GM18873 (cell line): Measurements from ENCODE around the gene SP5.
"Not testable (repeated sequence)": the region's sequence is repeated elsewhere in the genome, so short reads cannot be mapped to it uniquely, and the experiment has no call there.

Source experiments
- ATAC-seq: cut with Tn5 transposase; IDR thresholded peaks from one replicate; pipeline ENCODE4 v1.9.1; 2021; ENCODE audit warnings: mild to moderate bottlenecking, moderate library complexity, moderate number of reproducible peaks; ENCODE audit not compliant: unreplicated experiment, low FRiP score

Gene SP5

DNA sequence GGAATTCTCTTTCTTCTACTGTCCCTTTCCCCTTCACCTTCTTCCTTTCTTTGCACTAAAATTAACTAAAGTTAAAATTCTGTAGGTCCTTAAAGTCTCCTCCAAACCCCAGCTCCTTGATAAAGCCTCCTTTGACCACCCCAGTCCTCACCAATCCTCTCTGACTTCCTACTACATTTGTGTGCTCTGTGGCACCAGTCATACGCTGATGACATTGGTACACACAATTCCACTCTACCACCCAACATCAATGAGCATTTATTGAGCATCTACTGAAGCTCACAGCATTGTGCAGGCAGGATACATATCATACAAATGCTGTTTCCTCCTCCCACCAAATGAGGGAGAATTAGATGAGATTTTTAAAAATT lies 4.5 kb upstream of the SP5 start:
- ATAC-seq: no peak

DNA sequence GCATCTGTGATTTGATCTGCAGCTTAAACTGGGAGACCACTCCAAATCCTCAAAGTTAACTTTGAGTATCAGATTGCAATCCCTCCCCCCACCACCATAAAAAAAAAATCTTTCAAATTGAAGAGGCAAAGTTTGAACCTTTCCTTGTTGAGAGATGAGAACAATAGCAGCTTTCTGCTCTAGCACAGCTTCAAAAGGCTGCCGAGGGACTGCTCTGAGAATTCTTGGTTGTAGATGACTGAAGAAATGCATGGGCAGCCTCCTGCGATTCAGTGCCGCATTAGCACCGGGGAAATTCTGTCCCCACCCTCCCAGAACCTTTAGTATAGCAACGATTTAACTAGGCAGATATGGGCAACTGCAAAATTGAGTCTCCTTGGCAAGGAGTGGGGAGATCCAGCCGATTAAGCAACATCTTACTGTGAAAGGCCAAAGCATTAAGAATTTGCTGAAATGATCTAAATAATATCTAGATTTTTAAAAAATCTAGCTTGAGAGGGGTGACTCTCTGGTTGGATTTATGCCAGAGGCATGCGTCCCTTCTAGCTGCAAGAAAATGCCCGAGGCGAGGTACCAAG lies 3.9 kb upstream of the SP5 start:
- ATAC-seq: no peak

DNA sequence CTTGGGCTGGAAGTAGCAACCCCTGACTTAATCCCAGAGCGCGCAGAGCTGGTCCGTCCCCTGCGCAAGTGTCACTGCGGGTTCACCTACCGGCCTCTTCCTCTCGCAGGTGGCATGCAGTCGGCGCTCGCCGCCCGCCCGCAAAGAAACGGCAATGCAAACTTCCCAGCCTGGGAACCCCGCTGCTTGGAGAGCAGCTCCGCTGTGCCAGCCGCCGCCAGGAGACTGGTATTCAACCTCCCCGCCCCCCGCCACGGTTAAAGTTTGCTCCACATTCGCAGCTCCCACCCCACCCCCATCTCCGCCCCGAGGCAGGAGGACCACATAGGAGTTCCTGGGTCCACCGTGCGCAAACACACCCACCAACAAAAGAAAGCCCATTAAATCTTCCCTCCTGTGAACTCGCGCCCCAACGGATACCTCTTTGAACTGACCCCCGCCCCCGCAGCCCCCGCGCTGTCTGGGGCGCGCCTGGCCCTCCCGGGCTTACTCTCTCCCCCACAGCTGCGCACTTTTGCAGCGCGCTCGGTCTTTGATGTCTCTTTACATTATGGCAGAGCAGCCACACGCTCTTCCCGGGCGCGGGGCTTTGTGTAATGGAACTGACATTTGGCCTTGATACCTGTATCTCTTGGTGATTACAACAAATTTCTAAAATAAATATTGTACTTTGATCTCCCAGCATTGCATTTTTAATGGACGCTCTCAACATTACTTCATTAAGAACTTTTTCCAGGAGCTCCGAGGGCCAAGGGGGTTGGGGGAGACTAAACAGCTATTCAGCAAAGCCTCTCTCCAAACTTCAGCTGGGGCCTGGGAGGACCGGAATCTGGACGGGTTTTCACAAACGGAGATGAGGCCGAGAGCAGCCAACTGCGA lies 3.1 kb upstream of the SP5 start:
- no peak for ATAC-seq

DNA sequence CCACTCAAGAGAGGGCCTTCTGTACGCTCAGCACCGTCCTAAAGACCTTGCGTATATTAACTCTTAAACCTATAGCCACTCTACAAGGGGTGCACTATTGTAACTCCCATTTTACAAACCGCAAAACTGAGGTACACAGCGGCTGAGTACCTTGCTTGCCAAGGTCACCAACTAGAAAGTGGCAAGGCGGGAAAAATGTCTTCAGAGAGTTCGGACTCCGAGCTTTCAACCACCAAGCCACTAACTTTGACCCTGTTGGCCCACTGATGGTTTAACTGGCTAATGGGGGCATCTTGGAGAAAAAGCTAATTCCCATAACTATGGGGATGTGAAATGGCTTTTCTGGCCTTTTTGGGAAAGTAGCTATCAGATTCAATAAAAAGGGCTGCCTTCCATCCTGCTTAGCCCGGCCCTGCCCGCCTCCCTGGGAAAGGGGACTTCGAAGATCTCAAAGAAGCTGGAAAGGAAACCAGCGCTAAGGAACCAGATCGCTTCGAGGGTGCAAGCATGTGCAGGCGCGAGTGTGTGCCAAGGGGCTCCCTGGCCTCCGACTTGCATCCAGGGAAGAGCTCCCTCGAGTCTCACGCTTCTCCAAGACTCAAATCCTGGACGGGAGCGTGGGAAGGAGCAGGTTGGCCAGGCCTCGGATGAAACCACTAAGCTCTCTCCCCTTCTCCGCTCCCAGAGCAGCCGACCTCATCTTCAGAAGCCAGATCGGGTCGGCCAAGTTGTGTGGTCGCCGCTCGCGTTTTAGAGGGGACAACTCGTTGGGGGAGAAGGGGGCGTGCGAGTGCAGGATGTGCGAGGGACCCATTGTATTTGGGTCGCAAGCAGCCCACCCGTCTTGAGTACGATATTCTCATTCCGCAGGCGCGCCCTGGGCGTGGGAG lies 2.2 kb upstream of the SP5 start:
- no peak for ATAC-seq

DNA sequence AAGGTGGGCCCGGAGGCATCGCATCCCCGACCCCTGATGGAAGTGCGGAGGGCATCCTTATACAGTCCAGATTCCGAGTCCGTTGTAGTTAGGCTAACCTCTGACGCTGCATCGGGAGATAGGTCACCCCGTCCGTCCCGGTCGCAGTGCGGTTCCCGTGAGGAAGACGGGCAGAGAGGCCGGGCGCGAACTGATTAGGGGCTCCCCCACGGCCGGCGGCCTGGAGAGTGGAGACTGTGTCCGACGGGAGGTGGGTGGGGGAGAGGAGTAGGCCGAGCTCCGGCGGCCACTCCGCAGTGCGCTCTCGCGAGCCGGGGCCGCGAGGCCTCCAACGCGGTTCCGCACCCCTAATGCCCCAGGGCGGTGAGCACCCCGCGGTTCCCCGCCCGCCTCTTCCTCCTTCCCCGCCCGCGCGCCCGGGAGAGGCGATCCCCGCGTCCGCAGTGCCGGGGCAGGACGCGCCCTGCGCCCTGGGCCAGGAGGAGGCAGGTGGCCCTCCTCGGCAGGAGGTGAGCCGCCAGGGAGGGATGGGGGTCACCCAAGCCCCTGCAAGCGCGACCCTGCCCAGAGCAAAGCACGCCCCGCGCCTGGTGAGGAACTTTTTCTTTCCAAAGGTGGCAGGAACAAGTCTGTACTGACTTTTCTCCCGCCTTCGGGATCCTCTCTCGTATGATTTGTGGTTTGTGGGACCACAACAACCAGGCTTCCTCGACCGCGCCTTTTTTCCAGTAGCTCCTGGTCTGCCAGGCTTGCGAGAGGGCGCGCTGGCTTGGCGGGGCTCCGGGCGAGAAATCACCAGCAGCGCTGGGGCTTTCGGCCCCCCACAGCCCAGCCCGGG lies 1.4 kb upstream of the SP5 start:
- ATAC-seq: no peak

DNA sequence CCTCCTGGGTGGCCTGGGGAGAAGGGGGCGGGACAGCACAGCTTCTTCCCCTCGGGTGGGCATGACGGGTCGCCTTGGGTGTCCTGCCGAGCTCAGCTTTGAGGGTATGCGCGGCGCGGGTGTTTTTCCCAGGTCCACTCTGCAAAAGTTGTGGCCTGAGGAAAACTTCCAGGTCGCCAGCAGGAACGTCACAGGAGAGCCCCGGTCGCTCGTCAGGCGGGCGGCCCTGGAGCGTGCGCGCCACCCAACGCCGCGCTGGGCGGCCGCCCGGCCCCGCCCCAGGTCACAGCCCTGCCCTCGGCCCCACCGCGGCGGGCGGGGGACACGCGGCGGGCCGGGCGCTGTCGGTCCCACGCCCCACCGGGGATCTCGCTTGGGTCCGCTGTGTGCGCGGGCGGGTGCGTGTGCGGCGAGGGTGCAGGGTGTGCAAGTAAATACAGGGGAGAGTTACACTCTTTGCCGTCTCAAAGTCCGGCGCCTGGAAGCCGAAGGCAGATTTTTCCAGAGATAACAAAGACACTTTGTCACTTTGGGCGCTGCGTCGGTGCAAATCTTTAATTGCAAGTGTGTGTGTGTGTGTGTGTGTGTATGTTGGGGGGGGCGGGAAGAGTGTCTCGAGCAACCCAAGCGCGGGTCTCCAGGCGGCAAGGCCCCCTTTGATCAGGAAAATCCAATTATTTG lies 616 bp upstream of the SP5 start:
- ATAC-seq: no peak

DNA sequence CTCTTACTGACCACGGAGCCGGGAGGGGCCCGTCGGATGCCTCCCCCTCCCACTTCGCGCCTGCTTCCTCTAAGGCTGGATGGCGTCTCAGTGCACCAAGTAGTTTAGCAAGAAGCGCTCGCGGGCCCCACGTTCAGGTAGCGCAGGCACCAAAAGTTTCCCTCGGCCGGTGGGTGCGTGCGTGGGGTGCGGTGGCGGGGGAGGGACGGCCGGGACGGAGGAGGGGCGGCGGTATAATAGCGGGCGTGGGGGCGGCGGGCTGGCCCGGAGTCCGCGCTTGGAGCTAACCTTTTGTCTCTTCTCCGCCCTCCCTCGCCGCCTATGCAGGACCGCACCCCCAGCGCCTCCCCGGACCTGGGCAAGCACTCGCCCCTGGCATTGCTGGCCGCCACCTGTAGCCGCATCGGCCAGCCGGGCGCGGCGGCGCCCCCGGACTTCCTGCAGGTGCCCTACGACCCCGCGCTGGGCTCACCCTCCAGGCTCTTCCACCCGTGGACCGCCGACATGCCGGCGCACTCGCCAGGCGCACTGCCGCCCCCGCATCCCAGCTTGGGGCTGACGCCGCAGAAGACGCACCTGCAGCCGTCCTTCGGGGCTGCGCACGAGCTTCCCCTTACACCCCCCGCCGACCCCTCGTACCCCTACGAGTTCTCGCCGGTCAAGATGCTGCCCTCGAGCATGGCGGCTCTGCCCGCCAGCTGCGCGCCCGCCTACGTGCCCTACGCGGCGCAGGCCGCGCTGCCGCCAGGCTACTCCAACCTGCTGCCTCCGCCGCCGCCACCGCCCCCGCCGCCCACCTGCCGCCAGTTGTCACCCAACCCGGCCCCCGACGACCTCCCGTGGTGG lies 1.0 kb downstream of the SP5 start:
- no peak for ATAC-seq

DNA sequence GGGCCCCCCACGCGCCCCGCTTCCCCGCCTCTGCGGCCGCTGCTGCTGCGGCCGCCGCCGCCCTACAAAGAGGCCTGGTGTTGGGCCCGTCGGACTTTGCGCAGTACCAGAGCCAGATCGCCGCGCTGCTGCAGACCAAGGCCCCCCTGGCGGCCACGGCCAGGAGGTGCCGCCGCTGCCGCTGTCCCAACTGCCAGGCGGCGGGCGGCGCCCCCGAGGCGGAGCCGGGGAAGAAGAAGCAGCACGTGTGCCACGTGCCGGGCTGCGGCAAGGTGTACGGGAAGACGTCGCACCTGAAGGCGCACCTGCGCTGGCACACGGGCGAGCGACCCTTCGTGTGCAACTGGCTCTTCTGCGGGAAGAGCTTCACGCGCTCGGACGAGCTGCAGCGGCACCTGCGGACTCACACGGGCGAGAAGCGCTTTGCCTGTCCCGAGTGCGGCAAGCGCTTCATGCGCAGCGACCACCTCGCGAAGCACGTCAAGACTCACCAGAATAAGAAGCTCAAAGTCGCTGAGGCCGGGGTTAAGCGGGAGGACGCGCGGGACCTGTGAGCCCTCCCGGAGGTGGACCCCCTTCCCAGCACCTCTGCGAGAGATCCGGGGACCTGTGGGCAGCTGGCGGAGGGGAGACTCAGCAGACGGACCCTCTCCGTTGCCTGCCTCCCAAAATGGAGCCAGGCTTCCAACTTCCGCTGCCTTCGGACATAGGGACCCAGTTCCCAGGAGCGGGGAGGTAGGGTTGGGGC lies 1.9 kb downstream of the SP5 start:
- no peak for ATAC-seq

DNA sequence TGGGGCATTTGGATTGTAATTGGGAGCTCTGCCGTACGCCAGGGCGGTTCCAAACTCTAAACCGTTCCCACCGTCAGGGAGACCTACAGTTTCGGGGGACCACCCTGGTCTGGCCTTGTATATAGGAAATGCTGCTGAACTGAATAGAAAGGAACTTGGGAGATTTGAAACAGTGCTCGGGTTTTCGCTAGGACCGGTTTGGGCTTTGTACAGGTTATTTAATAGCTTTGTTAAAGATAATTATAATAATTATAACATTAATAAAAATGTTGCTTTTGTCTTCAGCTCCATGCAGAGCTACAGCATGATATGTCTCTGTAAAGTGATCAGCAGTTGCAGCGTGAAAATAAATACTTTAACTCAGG lies 2.4 kb downstream of the SP5 start:
- ATAC-seq: no peak

DNA sequence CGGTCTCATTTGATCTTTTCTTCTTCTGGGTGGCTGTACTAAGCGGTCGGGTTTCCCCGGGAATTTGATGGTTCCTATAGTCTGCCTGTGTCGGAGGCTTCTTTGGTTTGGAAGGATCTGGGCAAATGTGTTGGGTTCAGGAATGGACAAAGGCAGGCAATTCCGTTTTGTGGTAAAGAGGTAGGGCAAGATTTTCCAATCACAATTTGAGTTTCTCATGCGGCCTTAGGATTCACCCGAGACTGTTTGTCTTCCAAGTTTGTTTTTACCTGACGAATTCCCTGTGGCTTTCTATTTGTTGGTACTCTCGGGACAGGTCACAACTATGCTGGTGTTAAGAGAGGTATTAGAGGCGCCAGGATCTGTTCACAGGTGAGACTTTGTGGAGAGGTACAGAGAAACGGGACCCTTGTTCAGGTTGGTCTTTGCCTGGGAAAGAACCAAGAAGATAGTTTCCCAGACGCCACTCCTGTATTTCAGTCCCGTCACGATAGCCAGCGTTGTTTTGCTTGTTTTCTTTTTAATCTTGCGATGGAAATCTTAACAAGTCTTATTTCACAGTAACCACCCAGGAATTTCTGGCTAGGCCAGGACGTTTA lies 3.0 kb downstream of the SP5 start:
- no peak for ATAC-seq

DNA sequence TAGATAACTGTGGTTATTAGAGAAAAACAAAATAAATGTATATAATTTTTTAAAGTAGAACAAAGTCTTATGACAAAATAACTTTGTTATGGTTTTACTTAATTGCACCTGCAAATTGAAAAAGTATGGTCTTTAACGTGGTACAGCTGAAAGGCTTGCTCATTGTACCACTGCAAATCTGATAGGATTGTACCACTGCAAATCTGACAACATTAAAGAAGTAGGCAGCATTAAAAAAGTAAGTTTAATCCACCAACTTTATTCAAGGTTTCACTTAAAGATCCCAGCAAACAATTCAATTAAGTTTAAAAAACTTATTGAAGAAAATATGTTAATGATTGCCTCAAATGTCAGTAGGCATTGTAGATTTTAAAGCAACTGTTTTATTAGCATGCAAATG lies 4.7 kb downstream of the SP5 start:
- no peak for ATAC-seq

DNA sequence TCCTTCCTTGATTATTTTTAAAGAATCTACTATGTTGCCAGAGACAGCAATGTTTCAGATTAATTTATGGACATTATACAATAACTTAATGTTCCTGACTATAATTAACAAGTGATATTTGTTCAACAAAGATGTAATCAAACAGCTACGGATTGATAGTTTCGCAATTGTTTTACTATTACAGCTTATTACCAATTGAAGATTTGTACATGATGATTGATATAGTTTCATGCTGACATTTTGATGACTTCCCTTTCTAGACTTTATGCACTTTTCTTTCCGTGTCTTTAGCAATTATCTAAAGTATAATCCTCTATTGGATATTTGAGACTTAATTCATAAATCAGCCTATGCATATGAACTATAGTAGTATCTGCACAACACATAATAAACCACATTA lies 6.5 kb downstream of the SP5 start:
- ATAC-seq: no peak

DNA sequence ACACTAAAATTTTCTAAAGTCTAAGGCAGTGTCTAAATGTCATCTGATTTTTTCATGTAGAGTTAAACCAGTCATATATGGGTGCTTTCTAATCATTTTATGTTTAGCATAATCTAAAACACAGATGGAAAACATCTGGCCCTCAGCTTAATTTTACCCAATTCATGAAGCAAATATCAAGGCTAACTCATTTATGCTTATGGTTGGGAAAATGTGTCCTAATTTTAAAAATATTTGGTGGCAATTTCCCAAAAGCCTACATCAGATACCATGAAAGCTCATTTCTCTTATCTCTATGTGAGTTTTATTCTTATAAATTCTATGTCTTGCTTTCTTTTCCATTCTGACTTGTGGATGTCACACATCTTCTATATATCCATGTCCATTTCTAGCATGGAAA lies 7.2 kb downstream of the SP5 start:
- ATAC-seq: no peak

DNA sequence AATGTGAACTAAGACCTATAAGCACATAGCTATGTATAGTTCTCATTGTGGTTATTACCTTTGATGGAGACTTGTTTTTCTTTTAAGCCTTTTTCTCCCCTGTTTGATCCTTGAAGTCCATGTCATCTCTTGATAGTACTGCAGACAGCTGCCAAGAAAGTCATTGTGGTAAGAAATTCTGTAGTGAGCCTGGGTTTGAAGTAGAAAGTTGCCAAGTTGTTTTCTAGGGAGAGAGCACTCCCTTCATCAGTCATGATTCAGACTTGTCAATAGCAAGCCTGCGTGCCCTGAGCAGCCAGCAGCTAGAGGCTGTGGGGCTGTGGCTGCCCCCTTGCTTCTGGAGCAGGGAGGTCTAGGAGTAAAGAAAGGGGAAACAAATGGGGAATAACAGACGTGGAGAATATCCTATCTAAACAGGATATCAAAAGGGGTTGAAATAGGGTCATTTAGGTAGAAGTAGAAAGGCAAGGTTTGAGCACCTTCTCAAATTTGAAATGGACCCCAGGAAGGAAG lies 8.4 kb downstream of the SP5 start:
- no peak for ATAC-seq

DNA sequence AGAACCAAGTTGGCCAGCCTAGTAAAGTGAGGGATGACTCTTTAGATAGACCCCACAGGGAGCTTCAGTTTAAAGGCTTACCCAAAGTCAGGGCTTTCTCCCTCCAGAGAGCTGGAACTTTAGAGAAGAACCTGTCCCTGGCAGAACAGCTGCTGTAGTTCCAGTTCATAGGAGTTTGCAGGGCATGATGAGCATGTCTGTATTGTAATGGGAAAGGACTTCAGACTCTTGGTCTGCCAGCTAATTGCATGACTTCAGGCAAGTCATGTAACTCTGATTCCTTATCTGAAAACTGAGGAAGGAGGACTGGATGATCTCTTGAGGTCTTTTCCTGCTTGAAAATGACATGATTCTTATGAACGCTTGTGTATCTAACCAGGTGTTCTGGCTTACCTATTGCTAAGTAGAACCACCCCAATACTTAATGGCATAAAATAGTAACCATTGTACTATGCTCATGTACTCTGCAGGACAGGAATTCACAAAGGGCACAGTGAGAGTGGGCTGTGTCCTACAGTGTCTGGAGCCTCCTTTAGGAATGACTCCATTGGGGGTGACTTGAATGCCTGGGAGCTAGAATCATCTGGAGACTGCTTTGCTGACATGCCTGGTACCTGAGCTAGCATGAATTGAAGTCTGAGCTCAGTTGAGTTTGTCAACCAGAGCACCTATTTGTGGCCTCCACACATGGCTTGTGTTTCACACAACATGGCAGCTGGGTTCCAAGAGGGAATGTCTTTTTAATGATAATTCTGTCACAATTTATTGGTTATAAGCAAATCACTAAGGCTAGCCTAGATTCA lies 18.9 kb downstream of the SP5 start:
- ATAC-seq: no peak

DNA sequence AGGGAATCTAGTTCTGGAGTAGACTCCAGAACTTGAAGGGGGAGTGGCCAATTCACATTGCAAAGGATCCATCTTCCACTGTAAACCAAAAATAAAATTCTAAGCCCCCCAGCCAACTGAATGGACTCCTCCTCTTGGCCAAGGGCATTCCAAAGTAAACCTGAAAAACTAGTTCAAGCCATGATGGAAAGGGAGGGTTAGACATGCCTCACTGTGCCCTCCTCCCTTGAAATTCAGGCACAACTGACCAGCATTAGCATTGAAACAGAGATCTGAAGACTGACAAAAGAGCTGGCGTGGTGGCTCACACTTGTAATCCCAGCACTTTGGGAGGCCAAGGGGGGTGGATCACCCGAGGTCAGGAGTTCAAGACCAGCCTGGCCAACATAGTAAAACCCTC lies 19.5 kb downstream of the SP5 start:
- ATAC-seq: not testable (repeated sequence)

DNA sequence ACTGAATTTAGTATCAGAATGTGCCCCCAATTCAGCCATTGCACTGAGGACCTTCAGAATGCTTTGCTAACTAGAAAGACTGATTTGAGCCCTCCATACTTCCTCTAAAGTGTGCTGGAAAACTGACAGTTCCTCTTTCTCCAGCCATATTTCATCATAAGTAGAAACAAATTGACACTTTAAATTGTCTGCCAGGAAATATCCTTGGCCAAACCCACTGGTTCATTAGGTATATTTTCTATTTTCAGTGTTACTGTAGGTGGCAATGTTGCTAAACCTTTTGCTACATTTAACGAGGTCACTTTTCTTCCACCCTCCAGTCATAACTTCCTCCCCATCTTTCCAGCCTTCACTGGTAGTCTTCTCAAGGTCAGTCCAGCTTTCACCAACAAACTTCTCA lies 21.5 kb downstream of the SP5 start:
- no peak for ATAC-seq
